ENCODE results near the gene MPZ.

The MPZ gene

GRCh38 chr1:161267321-161267720, 42.4 kb downstream of the MPZ start:
- TF ChIP-seq CTCF (IDR thresholded peaks at IDR 0.05; ENCODE audit: extremely low read depth, insufficient read depth, missing control alignments) = no peak
- in situ Hi-C loops (cut with MboI; ENCODE audit: low pct_unique_long_range_greater_than_20kb, low sequenced_read_pairs, unreplicated experiment) = no loop called here
- DNase-seq (ENCODE audit: low spot score) = no peak

GRCh38 chr1:161266836-161267235, 42.9 kb downstream of the MPZ start:
- no peak for DNase-seq (ENCODE audit: low spot score)
- no peak for TF ChIP-seq CTCF (IDR thresholded peaks at IDR 0.05; ENCODE audit: extremely low read depth, insufficient read depth, missing control alignments)
- in situ Hi-C loops (cut with MboI; ENCODE audit: low pct_unique_long_range_greater_than_20kb, low sequenced_read_pairs, unreplicated experiment) = no loop called here

GRCh38 chr1:161266202-161266601, 43.6 kb downstream of the MPZ start:
- no peak for DNase-seq (ENCODE audit: low spot score)
- in situ Hi-C loops (cut with MboI; ENCODE audit: low pct_unique_long_range_greater_than_20kb, low sequenced_read_pairs, unreplicated experiment) = no loop called here
- no peak for TF ChIP-seq CTCF (IDR thresholded peaks at IDR 0.05; ENCODE audit: extremely low read depth, insufficient read depth, missing control alignments)

- no peak for DNase-seq (ENCODE audit: low spot score)
- in situ Hi-C loops (cut with MboI; ENCODE audit: low pct_unique_long_range_greater_than_20kb, low sequenced_read_pairs, unreplicated experiment) = no loop called here
- TF ChIP-seq CTCF (IDR thresholded peaks at IDR 0.05; ENCODE audit: extremely low read depth, insufficient read depth, missing control alignments) = no peak
Measured at GRCh38 chr1:161265305-161265704, 44.5 kb downstream of the MPZ start.

- no peak for DNase-seq (ENCODE audit: low spot score)
- in situ Hi-C loops (cut with MboI; ENCODE audit: low pct_unique_long_range_greater_than_20kb, low sequenced_read_pairs, unreplicated experiment) = no loop called here
- no peak for TF ChIP-seq CTCF (IDR thresholded peaks at IDR 0.05; ENCODE audit: extremely low read depth, insufficient read depth, missing control alignments)
Measured at GRCh38 chr1:161261261-161262235, 48.2 kb downstream of the MPZ start.

GRCh38 chr1:161260376-161261260, 49.1 kb downstream of the MPZ start:
- TF ChIP-seq CTCF (IDR thresholded peaks at IDR 0.05; ENCODE audit: extremely low read depth, insufficient read depth, missing control alignments) = no peak
- in situ Hi-C loops (cut with MboI; ENCODE audit: low pct_unique_long_range_greater_than_20kb, low sequenced_read_pairs, unreplicated experiment) = no loop called here

More at GRCh38 chr1:161260376-161261260, 49.1 kb downstream of the MPZ start:
- DNase-seq (ENCODE audit: low spot score) = no peak

All from GM13977 (cell line).